ENCODE measurements around the gene PKNOX2.

Gene PKNOX2

DNA sequence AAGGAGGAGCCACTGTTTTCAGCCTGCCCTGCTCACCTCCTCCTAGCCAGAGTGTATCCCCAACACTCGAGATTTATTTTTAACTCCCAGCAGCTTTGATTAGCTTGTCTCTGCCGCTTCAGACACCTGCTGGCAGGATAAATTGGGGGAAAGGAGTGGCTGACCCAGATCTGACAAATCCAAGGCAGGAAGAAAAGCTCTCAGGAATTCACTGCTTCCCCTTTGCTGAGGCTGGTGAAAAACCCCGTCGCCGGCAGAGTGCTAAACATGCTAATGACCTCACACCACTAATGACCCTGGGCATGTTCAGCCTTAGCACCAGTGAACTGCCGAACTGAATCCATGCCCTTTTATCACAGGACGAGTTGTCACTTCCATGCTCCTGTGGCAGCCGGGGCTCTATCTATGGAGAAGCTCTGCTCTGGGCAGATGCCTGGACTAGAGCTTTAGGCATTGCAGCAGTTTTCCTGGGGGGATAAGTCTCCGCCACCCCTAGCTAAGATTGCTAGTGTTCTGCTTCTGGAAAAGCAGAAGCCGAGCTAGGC, 279.3 kb downstream of the PKNOX2 start:
- DNase-seq (ENCODE audit: low spot score), result no peak

- DNase-seq (ENCODE audit: low spot score), result no peak
Measured at GRCh38 chr11:125445731-125446130, 281.2 kb downstream of the PKNOX2 start.

DNA sequence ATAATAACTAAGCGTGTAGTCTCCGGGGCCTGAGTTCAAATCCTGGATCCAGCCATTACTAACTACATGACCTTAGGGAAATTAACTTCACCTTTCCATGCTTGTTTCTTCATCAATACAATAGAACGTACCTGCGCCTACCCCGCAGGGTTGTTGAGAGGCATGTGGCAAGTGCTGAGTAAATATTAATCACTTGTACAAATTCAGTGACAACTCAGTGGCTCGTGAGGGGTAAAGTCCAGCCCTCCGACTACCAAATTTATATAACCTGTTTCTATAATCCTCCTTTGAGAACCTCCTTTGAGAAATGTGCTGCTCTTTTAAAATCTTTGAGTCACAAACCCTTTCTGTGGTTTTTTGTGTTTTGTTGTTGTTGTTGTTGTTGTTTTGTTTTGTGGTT, 281.7 kb downstream of the PKNOX2 start:
- DNase-seq (ENCODE audit: low spot score), result no peak

DNA sequence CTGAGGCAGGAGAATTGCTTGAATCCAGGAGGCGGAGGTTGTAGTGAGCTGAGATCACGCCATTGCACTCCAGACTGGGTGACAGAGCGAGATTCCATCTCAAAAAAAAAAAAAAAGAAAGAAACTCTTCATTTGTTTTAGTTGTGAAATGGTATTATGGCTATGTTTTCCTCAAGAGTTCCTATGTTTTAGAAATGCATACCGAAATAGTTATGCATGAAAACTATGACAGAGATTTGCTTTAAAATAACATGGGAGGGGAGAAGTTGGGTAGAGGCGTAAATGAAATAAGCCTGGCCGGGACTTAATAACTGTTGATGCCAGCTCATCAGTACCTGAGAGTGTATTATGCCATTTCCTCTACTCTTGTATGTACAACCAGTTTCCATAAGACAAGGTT, 283.2 kb downstream of the PKNOX2 start:
- no peak for DNase-seq (ENCODE audit: low spot score)

DNA sequence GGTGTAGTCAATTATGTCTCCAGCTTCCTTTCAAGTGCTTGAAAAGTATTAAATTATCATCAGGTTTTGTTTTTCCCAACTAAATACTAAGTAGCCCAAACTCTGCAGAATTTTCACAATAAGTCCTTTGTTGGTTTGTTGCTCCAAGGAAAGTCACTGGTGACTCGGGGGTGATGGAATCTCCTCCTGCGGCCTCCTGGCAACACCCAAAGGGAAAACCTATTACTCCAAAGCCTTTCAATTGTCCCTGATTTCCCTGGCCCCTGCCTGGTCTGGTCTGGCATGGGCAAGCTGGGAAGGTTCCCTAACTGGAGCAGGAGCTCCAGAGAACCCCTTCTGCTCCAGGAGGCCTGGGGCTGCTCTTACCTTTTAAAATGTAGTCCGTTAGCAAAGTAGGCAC, 283.6 kb downstream of the PKNOX2 start:
- DNase-seq (ENCODE audit: low spot score), result no peak

GRCh38 chr11:125449565-125449964, 285.0 kb downstream of the PKNOX2 start:
- no peak for DNase-seq (ENCODE audit: low spot score)

- no peak for DNase-seq (ENCODE audit: low spot score)
Measured at GRCh38 chr11:125451400-125452124, 287.0 kb downstream of the PKNOX2 start.

GRCh38 chr11:125452125-125452470, 287.5 kb downstream of the PKNOX2 start:
- DNase-seq (ENCODE audit: low spot score), result no peak

DNA sequence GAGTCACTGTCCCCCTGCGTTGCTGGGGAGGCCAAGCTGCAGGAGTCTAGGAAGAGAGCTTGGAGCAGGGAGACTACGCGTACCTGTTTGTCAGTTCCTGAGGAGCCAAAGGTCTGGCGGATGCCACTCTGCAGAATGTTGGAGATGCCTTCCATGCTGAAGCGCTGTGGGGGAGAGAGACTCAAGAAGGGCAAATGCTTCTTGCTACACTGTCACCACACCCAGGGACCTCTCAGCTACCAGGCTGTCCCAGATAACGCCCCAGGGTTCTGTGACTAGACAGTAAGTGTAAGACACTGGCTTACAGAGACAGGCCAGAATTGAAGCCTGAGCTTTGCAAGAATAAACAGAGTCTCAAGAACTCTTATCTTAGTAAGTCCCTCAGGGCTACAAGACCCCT, 289.5 kb downstream of the PKNOX2 start:
- no peak for DNase-seq (ENCODE audit: low spot score)

GRCh38 chr11:125455851-125456250, 291.3 kb downstream of the PKNOX2 start:
- DNase-seq (ENCODE audit: low spot score), result no peak

- no peak for DNase-seq (ENCODE audit: low spot score)
Measured at GRCh38 chr11:125457814-125458343, 293.3 kb downstream of the PKNOX2 start.

- no peak for DNase-seq (ENCODE audit: low spot score)
Measured at GRCh38 chr11:125460275-125460674, 295.7 kb downstream of the PKNOX2 start.

DNA sequence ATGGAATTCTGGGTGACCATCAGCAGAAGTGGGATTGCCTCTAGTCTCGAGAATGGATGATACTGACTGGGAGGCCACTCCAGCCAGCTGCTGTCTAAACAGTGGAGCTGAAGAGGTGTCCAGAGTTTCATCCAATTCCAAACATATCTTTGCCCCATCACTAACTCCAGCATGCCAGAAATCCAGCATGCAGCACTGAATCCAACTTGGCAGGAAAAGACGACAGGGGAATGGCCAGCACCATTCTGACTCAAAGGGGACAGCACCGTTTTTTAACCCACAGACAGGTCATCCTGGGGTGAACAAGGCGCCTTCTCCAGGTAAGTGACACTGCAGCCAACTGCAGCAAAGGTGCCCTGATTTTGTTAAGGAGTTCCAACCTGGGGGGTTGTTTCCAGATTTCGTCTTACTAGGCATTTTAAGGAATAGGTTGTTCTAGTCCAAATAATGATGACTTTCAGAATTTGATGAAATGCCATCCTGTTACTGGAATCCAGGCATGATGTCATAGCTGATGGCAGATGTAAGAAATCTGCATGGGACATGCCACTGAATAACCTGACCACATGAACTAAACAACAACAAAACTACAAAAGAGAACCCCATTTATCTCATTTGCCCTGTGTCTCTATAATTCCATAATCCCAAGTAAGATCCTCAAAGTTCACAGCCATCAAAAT, 299.2 kb downstream of the PKNOX2 start:
- DNase-seq (ENCODE audit: low spot score), result no peak

DNA sequence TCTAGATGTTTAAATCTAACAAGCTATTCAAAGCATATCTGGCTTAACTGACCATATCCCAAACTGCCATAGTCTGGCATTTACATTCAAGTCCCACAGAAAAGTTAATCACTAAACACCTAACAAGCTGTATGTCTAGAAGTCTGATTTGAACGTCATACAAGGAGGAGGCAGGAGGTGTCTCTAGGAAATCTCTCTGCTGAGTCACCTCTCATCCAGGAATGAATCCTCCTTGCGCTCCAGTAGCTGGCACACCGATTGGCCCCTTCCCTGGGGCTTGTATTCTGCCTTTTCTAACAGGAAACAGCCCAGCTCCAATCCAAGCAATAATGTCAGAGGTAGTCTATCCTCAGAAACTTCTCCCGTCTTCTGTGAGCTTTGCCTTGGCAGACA, 299.7 kb downstream of the PKNOX2 start:
- no peak for DNase-seq (ENCODE audit: low spot score)

DNA sequence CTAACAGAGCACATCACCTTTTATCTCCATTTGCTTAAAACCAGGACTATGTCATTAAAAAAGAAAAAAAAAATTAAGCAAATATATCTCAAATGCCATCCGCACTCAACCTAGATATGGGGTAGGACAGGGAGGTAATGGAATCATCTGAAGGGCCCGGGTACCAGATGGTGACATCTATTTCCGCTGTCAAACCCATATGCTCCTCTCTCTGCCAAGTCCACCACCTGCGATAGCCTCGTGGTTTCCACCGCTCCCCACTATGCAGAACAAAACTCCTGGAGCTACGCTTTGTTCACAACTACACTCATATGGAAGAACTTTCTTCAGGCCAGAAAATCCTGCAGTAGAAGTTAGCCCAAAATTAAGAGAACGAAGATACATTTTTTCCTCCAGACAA, 300.1 kb downstream of the PKNOX2 start:
- no peak for DNase-seq (ENCODE audit: low spot score)

- DNase-seq (ENCODE audit: low spot score), result no peak
Measured at GRCh38 chr11:125465255-125465654, 300.7 kb downstream of the PKNOX2 start.

DNA sequence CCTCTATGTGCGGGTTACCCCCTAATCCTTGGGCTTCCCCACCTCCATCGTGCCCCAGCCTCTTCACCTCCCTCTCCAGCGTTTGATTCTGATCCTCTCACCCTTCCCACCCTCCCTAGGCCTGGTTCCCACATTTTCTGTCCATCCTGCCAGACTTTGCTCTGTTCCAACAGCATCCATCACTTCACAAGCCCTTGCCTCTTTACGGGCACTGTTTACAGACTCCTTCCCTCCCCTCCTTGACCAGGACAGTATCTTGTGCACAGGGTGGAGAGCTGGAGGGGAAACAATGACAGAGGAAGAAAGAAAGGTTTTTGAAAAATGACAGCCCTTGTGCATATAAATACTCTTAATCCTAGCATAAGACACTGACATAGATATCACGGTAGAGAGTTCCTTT, 301.1 kb downstream of the PKNOX2 start:
- no peak for DNase-seq (ENCODE audit: low spot score)

DNA sequence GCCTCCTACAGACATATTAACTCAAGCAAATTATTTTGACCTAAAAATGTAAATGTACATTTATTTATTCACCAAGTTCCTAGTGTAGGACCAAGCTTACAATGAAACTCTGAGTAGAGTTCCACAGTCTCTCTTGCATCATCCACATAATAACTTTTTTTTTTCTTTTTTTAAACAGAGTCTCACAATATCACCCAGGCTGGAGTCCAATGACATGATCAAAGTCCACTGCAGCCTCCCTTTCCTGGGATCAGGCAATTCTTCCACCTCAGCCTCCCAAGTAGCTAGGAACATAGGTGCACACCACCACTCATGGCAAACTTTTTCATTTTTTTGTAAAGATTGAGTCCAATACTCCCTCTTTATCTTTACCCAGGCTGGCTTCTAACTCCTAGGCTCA, 303.5 kb downstream of the PKNOX2 start:
- DNase-seq (ENCODE audit: low spot score), result no peak

DNA sequence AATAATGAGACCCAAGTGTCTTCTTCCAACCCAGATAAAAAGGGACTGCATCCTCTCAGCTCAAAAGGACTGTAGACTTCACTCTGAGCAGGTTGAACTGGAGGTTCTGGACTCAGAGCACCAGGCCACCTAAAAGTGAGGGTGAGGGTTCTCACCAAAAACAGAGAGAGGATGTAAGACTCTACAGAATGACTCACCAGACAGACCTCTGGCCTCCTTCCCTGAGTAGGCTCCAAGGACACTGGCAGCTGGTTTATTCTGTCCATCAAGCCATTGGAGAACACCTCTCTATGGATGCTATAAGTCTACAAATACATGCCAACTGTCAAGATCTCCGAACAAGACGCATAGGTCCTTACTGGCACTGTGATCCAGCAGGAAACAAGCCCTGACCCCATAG, 304.3 kb downstream of the PKNOX2 start:
- DNase-seq (ENCODE audit: low spot score), result no peak

DNA sequence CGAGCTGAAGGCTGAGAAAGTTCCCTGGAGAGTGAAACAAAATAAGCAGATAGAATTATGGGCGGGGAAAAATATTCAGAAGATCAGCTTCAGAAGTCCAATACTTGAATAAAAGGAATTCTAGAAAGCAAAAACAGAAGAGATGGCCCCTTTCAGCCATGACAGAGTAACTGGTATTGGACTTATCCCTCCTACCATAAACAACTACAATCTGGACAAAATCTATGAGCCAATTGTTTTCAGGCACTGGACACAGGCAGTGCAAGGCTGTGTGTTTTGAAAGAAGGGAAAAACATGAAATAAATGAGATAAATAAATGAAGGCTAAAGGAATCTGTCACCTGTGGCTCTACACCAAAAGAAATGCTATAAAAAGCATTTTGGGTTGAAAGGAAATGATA, 305.8 kb downstream of the PKNOX2 start:
- no peak for DNase-seq (ENCODE audit: low spot score)

DNA sequence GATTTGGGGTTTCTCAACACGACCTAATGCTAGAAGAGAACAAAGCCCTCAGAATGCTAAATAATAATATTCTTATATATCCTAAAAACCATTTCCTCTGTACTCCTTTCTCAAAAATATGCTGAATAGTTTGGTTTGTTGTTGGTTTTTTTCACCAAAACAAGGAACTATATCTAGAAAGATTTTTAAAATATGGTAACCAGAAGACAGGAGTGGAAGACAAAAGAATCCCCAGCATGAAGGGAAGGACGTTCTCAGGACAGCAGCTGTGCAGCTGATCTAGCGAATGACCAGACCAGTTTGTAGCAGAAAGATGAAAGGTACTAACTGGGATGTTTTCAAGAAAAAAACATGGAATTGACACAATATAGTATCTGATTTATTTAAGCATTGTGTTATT, 312.2 kb downstream of the PKNOX2 start:
- DNase-seq (ENCODE audit: low spot score), result no peak

- no peak for DNase-seq (ENCODE audit: low spot score)
Measured at GRCh38 chr11:125479137-125479536, 314.6 kb downstream of the PKNOX2 start.

- DNase-seq (ENCODE audit: low spot score), result no peak
Measured at GRCh38 chr11:125481531-125481930, 317.0 kb downstream of the PKNOX2 start.

All from left forelimb (tissue), 1 donor.